SK-N-SH (cell line): Measurements from ENCODE around the gene ZNF774. TPM values are rescaled to one million over a fixed set of nuclear protein-coding genes. Genes with fewer than 3 reads are reported as not detected.

Experiments used
- CTCF ChIA-PET: fragments of 300-600, 350-600 bp; formaldehyde crosslinking; extraction: SDS; loops from one replicate; lab custom pipeline; 2021; lab: Yijun Ruan, JAX
- POLR2A ChIA-PET: fragments of 350-600 bp; sonication (Branson Sonifier 250); formaldehyde crosslinking; extraction: SDS; loops from one replicate; lab custom pipeline; 2020; ENCODE audit warnings: antibody characterized with exemption, inconsistent platforms; lab: Yijun Ruan, JAX
- DNase-seq: peaks from one replicate; pipeline ENCODE4 v3.0.0; 2012
- H2AFZ ChIP-seq: fragments of 200-600 bp; sonication (generic); 2 replicates; pipeline ENCODE4 v1.8.1; 2016; ENCODE audit warnings: antibody characterized with exemption, mild to moderate bottlenecking, low read depth
- H3F3A ChIP-seq: fragments of 200-600 bp; sonication (generic); replicated peaks from 2 replicates; pipeline ENCODE3; 2016; ENCODE audit warnings: antibody characterized with exemption, mild to moderate bottlenecking; ENCODE audit not compliant: insufficient read depth
- H3K27ac ChIP-seq, 2 experiments: fragments of 200-500 bp in 1 of 2; fragments of 200-600 bp in 1 of 2; sonication (Bioruptor generic) in 1 of 2; sonication (generic), shearing (Covaris generic) in 1 of 2; 2 replicates each; pipeline versions ENCODE4 v1.5.1 to v1.6.1; 2014 to 2016; ENCODE audit warnings: low read depth in 2 of 2, inconsistent platforms in 1 of 2, low read length in 1 of 2, mild to moderate bottlenecking in 1 of 2, mixed read lengths in 1 of 2
- H3K27me3 ChIP-seq: fragments of 200-600 bp; sonication (generic), shearing (Covaris generic); 2 replicates; pipeline ENCODE4 v1.6.1; 2016; ENCODE audit warnings: mixed run types; ENCODE audit not compliant: insufficient read depth
- H3K36me3 ChIP-seq, 2 experiments: fragments of 200-500 bp in 1 of 2; fragments of 200-600 bp in 1 of 2; sonication (Bioruptor generic) in 1 of 2; sonication (generic) in 1 of 2; replicated peaks in 1 of 2; 2 replicates each; pipeline versions ENCODE3 to v1.5.1; 2014 to 2016; ENCODE audit warnings: low read length in 1 of 2, mild to moderate bottlenecking in 1 of 2; ENCODE audit not compliant: insufficient read depth in 2 of 2, control insufficient read depth in 1 of 2
- H3K4me1 ChIP-seq, 2 experiments: fragments of 200-500 bp in 1 of 2; fragments of 200-600 bp in 1 of 2; sonication (Bioruptor generic) in 1 of 2; sonication (generic), shearing (Covaris generic) in 1 of 2; 2 replicates each; pipeline versions ENCODE4 v1.5.1 to v1.6.1; 2014 to 2016; ENCODE audit warnings: low read depth in 1 of 2, low read length in 1 of 2, mixed run types in 1 of 2; ENCODE audit not compliant: insufficient read depth in 2 of 2, control insufficient read depth in 1 of 2
- H3K4me2 ChIP-seq: fragments of 200-600 bp; sonication (generic), shearing (Covaris generic); 2 replicates; pipeline ENCODE4 v1.6.1; 2017; ENCODE audit warnings: mixed run types
- H3K4me3 ChIP-seq, 2 experiments: fragments of 200-500 bp in 1 of 2; fragments of 200-600 bp in 1 of 2; sonication (Bioruptor generic) in 1 of 2; sonication (generic), shearing (Covaris generic) in 1 of 2; 2 replicates each; pipeline versions ENCODE4 v1.5.1 to v1.8.1; 2014 to 2016; ENCODE audit warnings: low read depth in 2 of 2, inconsistent platforms in 1 of 2, low read length in 1 of 2, mild to moderate bottlenecking in 1 of 2, mixed read lengths in 1 of 2, moderate library complexity in 1 of 2
- H3K79me2 ChIP-seq: fragments of 200-600 bp; sonication (generic); 2 replicates; pipeline ENCODE4 v1.8.1; 2017; ENCODE audit warnings: mild to moderate bottlenecking; ENCODE audit not compliant: insufficient read depth
- H3K9ac ChIP-seq: fragments of 200-600 bp; sonication (generic); 2 replicates; pipeline ENCODE4 v1.6.1; 2017; ENCODE audit warnings: mixed run types
- H3K9me2 ChIP-seq: fragments of 200-600 bp; sonication (generic); 2 replicates; pipeline ENCODE4 v1.6.1; 2017; ENCODE audit warnings: mixed run types
- H3K9me3 ChIP-seq: fragments of 200-600 bp; sonication (generic); 2 replicates; pipeline ENCODE4 v1.6.1; 2017; ENCODE audit warnings: mixed run types, mild to moderate bottlenecking, moderate library complexity
- H4K20me1 ChIP-seq: fragments of 200-600 bp; sonication (generic); 2 replicates; pipeline ENCODE4 v1.6.1; 2017; ENCODE audit warnings: mild to moderate bottlenecking, mixed run types; ENCODE audit not compliant: insufficient read depth
- GATA2 ChIP-seq: sonication (generic); formaldehyde crosslinking; IDR thresholded peaks from 2 replicates; pipeline ENCODE4 v1.5.0; 2020; ENCODE audit warnings: mild to moderate bottlenecking, missing genetic modification reagents
- RCOR1 ChIP-seq: fragments of 150-350 bp; IDR thresholded peaks from 2 replicates; pipeline ENCODE4 v1.6.1; 2017; ENCODE audit warnings: antibody characterized with exemption, low read length
- WGBS: methylation state at CpG from one replicate; pipeline ENCODE4 v1.1.6; 2017; ENCODE audit warnings: low lambda C conversion rate; 5-methylcytosine and 5-hydroxymethylcytosine counted together
- polyA plus RNA-seq, 3 experiments: library from polyadenylated mRNA; depleted of rRNA; stranded (reverse); fragments of >200 nt; gene quantifications; 2 replicates each; pipeline ENCODE4 v1.2.3, GENCODE V29; 2012
- small RNA-seq, 7 experiments: library from RNA; depleted of rRNA; stranded (forward); fragments of <200 nt; gene quantifications; one replicate each; pipeline ENCODE3, GENCODE V24; 2012

The ZNF774 gene
- polyA plus RNA-seq, 1 of the 3 experiments (the other 2 are of a cell fraction): 1.8 TPM

- H3K4me3 ChIP-seq: no peak overlapping the region
- ChIA-PET POLR2A (no interaction called here), CTCF (no interaction called here)
- H2AFZ ChIP-seq: no peak overlapping the region
- peaks cover 0 to 43% of the 10 kb centered on the region in 2 experiments; a peak in 3 of 4 replicates for H3K4me1 ChIP-seq
- no peaks in the 10 kb centered on the region for H3K9me3 ChIP-seq
- DNase-seq: no peak
- peaks cover 57% of the 10 kb centered on the region for H3F3A ChIP-seq
- peak overlapping the region in 1 of 2 experiments; percentile 98; a peak in 1 of 4 replicates for H3K27ac ChIP-seq
- H3K4me2 ChIP-seq: no peak overlapping the region
- H3K36me3 ChIP-seq: peaks cover 0 to 20% of the 10 kb centered on the region in 2 experiments
- H4K20me1 ChIP-seq: peaks cover 21% of the 10 kb centered on the region
- peaks cover 99% of the 10 kb centered on the region for H3K79me2 ChIP-seq
- no peaks in the 10 kb centered on the region for H3K27me3 ChIP-seq
- TF ChIP-seq GATA2 (CRISPR knock-in tag): no peak
- TF ChIP-seq RCOR1: no peak
- H3K9me2 ChIP-seq: no peaks in the 10 kb centered on the region
- no peak overlapping the region for H3K9ac ChIP-seq
- 90% methylated on average over 2 of the region's 2 CpGs for WGBS
Measured at GRCh38 chr15:90411176-90411575, 59.1 kb downstream of the ZNF774 start.

Small RNAs within 50 kb of the gene (small RNA-seq; reads per million reads assigned to genes)
- 0 reads per million in 7 experiments for gene NDUFA3P4

Other genes with a start within 250 kb of the ZNF774 start
- 24.7 and 25.2 TPM in 2 replicates for gene IDH2, start 249.8 kb upstream of the ZNF774 start, polyA plus RNA-seq (2012; rRNA removed)
- gene SEMA4B, start 151.0 kb upstream of the ZNF774 start, polyA plus RNA-seq (2012; rRNA removed): 15.2 and 38.9 TPM in 2 replicates
- 74.7 and 87.9 TPM in 2 replicates for gene CIB1, start 118.3 kb upstream of the ZNF774 start, polyA plus RNA-seq (2012; rRNA removed)
- 2.2 and 2.4 TPM in 2 replicates for gene GDPGP1, start 118.1 kb upstream of the ZNF774 start, polyA plus RNA-seq (2012; rRNA removed)
- 0.03 and 0.06 TPM in 2 replicates for gene TTLL13, start 102.7 kb upstream of the ZNF774 start, polyA plus RNA-seq (2012; rRNA removed)
- 48.2 and 66.5 TPM in 2 replicates for gene NGRN, start 86.6 kb upstream of the ZNF774 start, polyA plus RNA-seq (2012; rRNA removed)
- 51.8 and 56.5 TPM in 2 replicates for gene IQGAP1, start 36.0 kb downstream of the ZNF774 start, polyA plus RNA-seq (2012; rRNA removed)
- 16.7 TPM in 2 replicates for gene CRTC3, start 177.6 kb downstream of the ZNF774 start, polyA plus RNA-seq (2012; rRNA removed)